K562 (cell line): ENCODE measurements around the gene FGFR4. TPM values are rescaled to one million over a fixed set of nuclear protein-coding genes. Genes with fewer than 3 reads are reported as not detected.

ENCODE experiments used
- ATAC-seq: fragments of 200-7000 bp; cut with Tn5 transposase; 3 replicates; pipeline ENCODE4 v1.9.1; 2020; ENCODE audit warnings: moderate library complexity
- BruUV-seq: library from RNA; stranded (reverse); fragments of 400-500 nt; replicated peaks from 2 replicates; lab custom pipeline; 2021; lab: Mats Ljungman, UMichigan
- CTCF ChIA-PET: fragments of 300-600 bp; formaldehyde crosslinking; extraction: SDS; loops from one replicate; lab custom pipeline; 2021; ENCODE audit warnings: low intra/inter-chr PET ratio; lab: Yijun Ruan, JAX
- POLR2A ChIA-PET: fragments of 300-600, 350-650 bp; sonication (Branson Sonifier 250); formaldehyde crosslinking; extraction: SDS; loops from one replicate; lab custom pipeline; 2021; ENCODE audit warnings: antibody characterized with exemption, inconsistent platforms; lab: Yijun Ruan, JAX
- DNase-seq, 4 experiments: peaks; one replicate each; pipeline versions ENCODE4 v3.0.0 to v3.0.0-alpha.2; 2011 to 2018; ENCODE audit warnings: low spot score in 3 of 4, mixed read lengths in 3 of 4; ENCODE audit errors: extremely low read depth in 1 of 4
- FAIRE-seq: peaks from 2 replicates; lab custom pipeline; 2011; peaks lifted over from hg19 to GRCh38; lab: Jason Lieb, UNC
- H2AFZ ChIP-seq: 2 replicates; pipeline ENCODE4 v1.6.0; 2011; ENCODE audit warnings: low read depth, low read length, control low read depth, inconsistent platforms
- H3K27ac ChIP-seq: fragments of 200-600 bp; 3 replicates; pipeline ENCODE4 v1.8.0; 2011; ENCODE audit warnings: low read depth, mild to moderate bottlenecking, control low read depth, inconsistent platforms, low read length, moderate library complexity, mixed read lengths; ENCODE audit errors: extremely low read depth
- H3K27me3 ChIP-seq, 2 experiments: fragments of 300-600 bp in 1 of 2; 2 replicates in 1 of 2; 3 replicates in 1 of 2; pipeline versions ENCODE4 v1.6.0 to v1.8.0; 2011; ENCODE audit warnings: inconsistent platforms in 2 of 2, low read length in 2 of 2, mild to moderate bottlenecking in 1 of 2, mixed read lengths in 1 of 2, moderate library complexity in 1 of 2; ENCODE audit not compliant: control insufficient read depth in 2 of 2, insufficient read depth in 2 of 2
- H3K36me3 ChIP-seq: fragments of 300-600 bp; 3 replicates; pipeline ENCODE4 v1.8.0; 2011; ENCODE audit warnings: mild to moderate bottlenecking, low read length, inconsistent platforms; ENCODE audit not compliant: control insufficient read depth, insufficient read depth
- H3K4me1 ChIP-seq, 2 experiments: fragments of 200-600 bp in 1 of 2; replicated peaks in 1 of 2; 2 replicates in 1 of 2; 3 replicates in 1 of 2; pipeline versions ENCODE4 v1.5.1 to v1.8.0; 2011; ENCODE audit warnings: inconsistent platforms in 2 of 2, low read length in 2 of 2, mild to moderate bottlenecking in 1 of 2, mixed read lengths in 1 of 2, moderate library complexity in 1 of 2; ENCODE audit not compliant: control insufficient read depth in 2 of 2, insufficient read depth in 2 of 2
- H3K4me2 ChIP-seq: 2 replicates; pipeline ENCODE4 v1.6.1; 2011; ENCODE audit warnings: low read length, control low read depth, inconsistent platforms, mixed read lengths; ENCODE audit not compliant: insufficient read depth
- H3K4me3 ChIP-seq: fragments of 200-600 bp; sonication (generic), shearing (Covaris generic); 2 replicates; pipeline ENCODE4 v1.5.1; 2016; ENCODE audit warnings: control low read depth, inconsistent platforms
- H3K79me2 ChIP-seq: fragments of 200-600 bp; 3 replicates; pipeline ENCODE4 v1.8.0; 2011; ENCODE audit warnings: low read length, inconsistent platforms; ENCODE audit not compliant: control insufficient read depth, insufficient read depth
- H3K9ac ChIP-seq, 2 experiments: 2 replicates each; pipeline versions ENCODE4 v1.6.0 to v1.6.1; 2011; ENCODE audit warnings: low read depth in 2 of 2, low read length in 2 of 2, control low read depth in 1 of 2, inconsistent platforms in 1 of 2, mild to moderate bottlenecking in 1 of 2, mixed read lengths in 1 of 2; ENCODE audit not compliant: insufficient read depth in 1 of 2
- H3K9me1 ChIP-seq: one replicate; pipeline ENCODE4 v1.6.0; 2011; ENCODE audit warnings: inconsistent platforms, mild to moderate bottlenecking, low read length, moderate library complexity; ENCODE audit not compliant: control insufficient read depth, insufficient read depth
- H3K9me3 ChIP-seq: replicated peaks from 2 replicates; pipeline ENCODE4 v1.5.1; 2011; ENCODE audit warnings: low read depth, low read length, inconsistent platforms; ENCODE audit not compliant: control insufficient read depth, insufficient read depth
- H4K20me1 ChIP-seq: replicated peaks from 2 replicates; pipeline ENCODE4 v1.6.1; 2011; ENCODE audit warnings: low read length, inconsistent platforms, mixed read lengths; ENCODE audit not compliant: control insufficient read depth, insufficient read depth
- ELF2 ChIP-seq: fragments of 250-450 bp; sonication (Bioruptor Pico); IDR thresholded peaks from 2 replicates; pipeline ENCODE4 v1.5.0; 2021; ENCODE audit warnings: mild to moderate bottlenecking
- FUS ChIP-seq: fragments of 200-400 bp; formaldehyde crosslinking; optimal IDR thresholded peaks from 2 replicates; pipeline ENCODE3; 2017; ENCODE audit warnings: low read depth, low read length
- MTF1 ChIP-seq: fragments of 250-450 bp; sonication (Bioruptor Pico); IDR thresholded peaks from 2 replicates; pipeline ENCODE4 v1.9.0; 2021; ENCODE audit warnings: moderate library complexity, mild to moderate bottlenecking, inconsistent platforms, borderline replicate concordance
- PHF21A ChIP-seq: fragments of 450-650 bp; IDR thresholded peaks from 2 replicates; pipeline ENCODE4 v1.6.1; 2017; ENCODE audit warnings: low read depth, borderline replicate concordance
- POLR2A ChIP-seq: fragments of 450-650 bp; conservative IDR thresholded peaks from 2 replicates; pipeline ENCODE4 v1.6.1; 2016
- PYGO2 ChIP-seq: fragments of 450-650 bp; IDR thresholded peaks from 2 replicates; pipeline ENCODE4 v1.6.1; 2016; ENCODE audit warnings: mild to moderate bottlenecking, missing genetic modification characterization, moderate library complexity, missing compliant biosample characterization
- RBM17 ChIP-seq: fragments of 200-400 bp; formaldehyde crosslinking; IDR thresholded peaks from 2 replicates; pipeline ENCODE4 v1.6.1; 2017; ENCODE audit warnings: low read depth, mild to moderate bottlenecking, low read length, borderline replicate concordance
- TAL1 ChIP-seq: fragments of 450-650 bp; IDR thresholded peaks from 2 replicates; pipeline ENCODE4 v1.6.1; 2016; ENCODE audit warnings: mild to moderate bottlenecking
- ZMIZ1 ChIP-seq, 2 experiments: fragments of 150-350 bp in 1 of 2; IDR thresholded peaks; 2 replicates each; pipeline ENCODE4 v1.6.1; 2012 to 2016; ENCODE audit warnings: low read depth in 2 of 2, low read length in 2 of 2, mild to moderate bottlenecking in 1 of 2, moderate library complexity in 1 of 2
- ZNF134 ChIP-seq: fragments of 250-450 bp; sonication (Bioruptor Pico); conservative IDR thresholded peaks from 2 replicates; pipeline ENCODE4 v1.4.0; 2020
- ZNF384 ChIP-seq: IDR thresholded peaks from 2 replicates; pipeline ENCODE4 v1.6.1; 2012; ENCODE audit warnings: low read depth, low read length, improper control_type of control experiment
- WGBS: fragments of 100-300 bp; shearing (Covaris generic); methylation state at CpG from one replicate; pipeline ENCODE4 v1.1.6; 2016; ENCODE audit warnings: low coverage, mixed read lengths; ENCODE audit not compliant: insufficient coverage; ENCODE audit errors: missing lambda C conversion rate; 5-methylcytosine and 5-hydroxymethylcytosine counted together
- in situ Hi-C: fragments of 300-500 bp; cut with MboI; formaldehyde crosslinking; loops from 4 replicates; pipeline ENCODE4 v1.15.0; 2018; ENCODE audit warnings: inconsistent platforms, mixed read lengths
- intact Hi-C: fragments of 100-400 bp; cut with micrococcal nuclease; formaldehyde crosslinking; loops from 2 replicates; pipeline ENCODE4 v1.14.2; 2022
- polyA plus RNA-seq, 8 experiments: library from polyadenylated mRNA; depleted of rRNA in 4 of 8; stranded (reverse) in 5 of 8; unstranded in 3 of 8; fragments of >200 nt; fragmentation: Nextera tagmentation in 2 of 8; fragmentation: Illumina TruSeq in 1 of 8; extraction: Ambion mirVana in 2 of 8; extraction: Trizol in 1 of 8; gene quantifications; 2 replicates each; pipeline versions ENCODE4 v1.2.1 to v1.2.3, GENCODE V29; 2011 to 2014; ENCODE audit warnings: inconsistent platforms in 1 of 8, missing spikeins in 1 of 8
- total RNA-seq, 7 experiments: library from RNA; depleted of rRNA in 6 of 7; stranded (reverse); fragments of >200 nt in 6 of 7; fragmentation: Illumina TruSeq in 2 of 7; extraction: Trizol in 2 of 7; gene quantifications; 2 replicates each; pipeline versions ENCODE4 v1.2.1 to v1.2.3, GENCODE V29; 2011 to 2021; ENCODE audit warnings: low replicate concordance in 1 of 7
- TF ChIP-seq, protein P1 (sequence below), 2 experiments: fragments of 450-650 bp; IDR thresholded peaks; 2 replicates each; pipeline ENCODE4 v1.6.1; 2016
- TF ChIP-seq, protein P2 (sequence below), 2 experiments: IDR thresholded peaks in 1 of 2; conservative IDR thresholded peaks in 1 of 2; 2 replicates each; pipeline ENCODE4 v1.6.1; 2016; ENCODE audit warnings: low read depth in 2 of 2, mild to moderate bottlenecking in 1 of 2, missing compliant biosample characterization in 1 of 2, missing genetic modification characterization in 1 of 2, moderate library complexity in 1 of 2

FGFR4 gene
- total and polyA plus RNA-seq, 9 of the 15 experiments (the other 6 are each of a cell fraction or from before 2014, with no cell fraction given) = 0.76 to 35.4 (median 7.5) TPM

- TF ChIP-seq MTF1 (CRISPR knock-in tag) (no peak), PHF21A (no peak), ZNF384 (no peak)
Measured at GRCh38 chr5:177064500-177065277, 22.0 kb upstream of the FGFR4 start (continued).

DNA sequence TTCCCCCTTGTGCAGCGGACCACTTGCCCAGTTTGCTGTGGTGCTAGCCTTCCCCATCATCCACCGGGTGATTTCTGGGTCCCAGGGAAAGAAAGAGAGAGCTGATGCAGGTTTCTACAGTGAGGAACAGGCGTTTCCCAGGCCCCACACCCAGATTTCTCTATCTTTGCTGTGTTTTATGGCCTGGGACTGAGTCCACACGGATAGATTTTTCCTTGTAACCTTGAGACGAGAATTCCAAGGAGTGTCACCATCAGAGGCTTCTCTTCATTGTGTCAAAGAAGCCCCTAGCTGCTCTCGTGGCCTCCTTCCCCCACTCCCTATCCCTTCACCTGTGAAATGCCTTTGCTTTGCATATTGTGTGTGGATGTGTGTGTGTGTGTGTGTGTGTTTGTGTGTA, 21.2 kb upstream of the FGFR4 start:
- H2AFZ ChIP-seq = no peak overlapping the region
- in situ Hi-C loops = no loop called here
- CTCF ChIA-PET = no interaction called here
- TF ChIP-seq, protein P1, sequence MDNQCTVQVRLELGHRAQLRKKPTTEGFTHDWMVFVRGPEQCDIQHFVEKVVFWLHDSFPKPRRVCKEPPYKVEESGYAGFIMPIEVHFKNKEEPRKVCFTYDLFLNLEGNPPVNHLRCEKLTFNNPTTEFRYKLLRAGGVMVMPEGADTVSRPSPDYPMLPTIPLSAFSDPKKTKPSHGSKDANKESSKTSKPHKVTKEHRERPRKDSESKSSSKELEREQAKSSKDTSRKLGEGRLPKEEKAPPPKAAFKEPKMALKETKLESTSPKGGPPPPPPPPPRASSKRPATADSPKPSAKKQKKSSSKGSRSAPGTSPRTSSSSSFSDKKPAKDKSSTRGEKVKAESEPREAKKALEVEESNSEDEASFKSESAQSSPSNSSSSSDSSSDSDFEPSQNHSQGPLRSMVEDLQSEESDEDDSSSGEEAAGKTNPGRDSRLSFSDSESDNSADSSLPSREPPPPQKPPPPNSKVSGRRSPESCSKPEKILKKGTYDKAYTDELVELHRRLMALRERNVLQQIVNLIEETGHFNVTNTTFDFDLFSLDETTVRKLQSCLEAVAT (IDR thresholded peaks at IDR 0.05) = no peak
- TF ChIP-seq, protein P2, sequence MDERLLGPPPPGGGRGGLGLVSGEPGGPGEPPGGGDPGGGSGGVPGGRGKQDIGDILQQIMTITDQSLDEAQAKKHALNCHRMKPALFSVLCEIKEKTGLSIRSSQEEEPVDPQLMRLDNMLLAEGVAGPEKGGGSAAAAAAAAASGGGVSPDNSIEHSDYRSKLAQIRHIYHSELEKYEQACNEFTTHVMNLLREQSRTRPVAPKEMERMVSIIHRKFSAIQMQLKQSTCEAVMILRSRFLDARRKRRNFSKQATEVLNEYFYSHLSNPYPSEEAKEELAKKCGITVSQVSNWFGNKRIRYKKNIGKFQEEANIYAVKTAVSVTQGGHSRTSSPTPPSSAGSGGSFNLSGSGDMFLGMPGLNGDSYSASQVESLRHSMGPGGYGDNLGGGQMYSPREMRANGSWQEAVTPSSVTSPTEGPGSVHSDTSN (CRISPR knock-in tag; IDR thresholded peaks at IDR 0.05; ENCODE audit: low read depth) = no peak
- TF ChIP-seq, protein P2 (tag; conservative IDR thresholded peaks at IDR 0.05; ENCODE audit: low read depth) = no peak
- no peak for TF ChIP-seq PYGO2
- TF ChIP-seq ZNF134 = no peak
- TF ChIP-seq FUS = no peak
- TF ChIP-seq ZMIZ1 (IDR thresholded peaks at IDR 0.05; ENCODE audit: low read depth in 2 of 2, low read length in 2 of 2) = no peak
- no peak for TF ChIP-seq TAL1
- no peak for TF ChIP-seq ELF2 (CRISPR knock-in tag)
- TF ChIP-seq RBM17 = no peak
- no peak for TF ChIP-seq POLR2A

More for the DNA sequence above, 21.2 kb upstream of the FGFR4 start:
- BruUV-seq = no TSS peak
- DNase-seq = no peak
- no peaks in the 10 kb centered on the region for H3K9me1 ChIP-seq
- H3K9ac ChIP-seq = no peak overlapping the region
- H3K27ac ChIP-seq = no peak overlapping the region
- H3K4me1 ChIP-seq = no peaks in the 10 kb centered on the region
- no peak overlapping the region for H3K4me3 ChIP-seq
- no peaks in the 10 kb centered on the region for H3K27me3 ChIP-seq
- H3K4me2 ChIP-seq = no peak overlapping the region
- no peaks in the 10 kb centered on the region for H3K9me3 ChIP-seq
- no peaks in the 10 kb centered on the region for H3K79me2 ChIP-seq
- no peak for ATAC-seq
- 47% methylated on average over 6 of the region's 6 CpGs for WGBS
- no peak for FAIRE-seq
- H4K20me1 ChIP-seq = 0 out of 2 replicates have a peak, but pooled peaks cover 3% of the 10 kb centered on the region
- peaks cover 52% of the 10 kb centered on the region; the same call in 2 of the 3 replicates for H3K36me3 ChIP-seq
- POLR2A ChIA-PET = interaction anchor here (0.6 kb wide), 1 partner anchor 208 kb away, joined by 3 read pairs; no protein-coding TSS in a partner anchor
- intact Hi-C loops = no loop called here
